GM12872 (cell line): Measurements from ENCODE around the gene CDK11B.

Experiments
- TF ChIP-seq, protein P1 (sequence below): IDR thresholded peaks from 3 replicates; pipeline ENCODE4 v1.5.1; 2011; ENCODE audit warnings: low read depth, mild to moderate bottlenecking, low read length, moderate library complexity; ENCODE audit not compliant: insufficient read depth

CDK11B gene

DNA sequence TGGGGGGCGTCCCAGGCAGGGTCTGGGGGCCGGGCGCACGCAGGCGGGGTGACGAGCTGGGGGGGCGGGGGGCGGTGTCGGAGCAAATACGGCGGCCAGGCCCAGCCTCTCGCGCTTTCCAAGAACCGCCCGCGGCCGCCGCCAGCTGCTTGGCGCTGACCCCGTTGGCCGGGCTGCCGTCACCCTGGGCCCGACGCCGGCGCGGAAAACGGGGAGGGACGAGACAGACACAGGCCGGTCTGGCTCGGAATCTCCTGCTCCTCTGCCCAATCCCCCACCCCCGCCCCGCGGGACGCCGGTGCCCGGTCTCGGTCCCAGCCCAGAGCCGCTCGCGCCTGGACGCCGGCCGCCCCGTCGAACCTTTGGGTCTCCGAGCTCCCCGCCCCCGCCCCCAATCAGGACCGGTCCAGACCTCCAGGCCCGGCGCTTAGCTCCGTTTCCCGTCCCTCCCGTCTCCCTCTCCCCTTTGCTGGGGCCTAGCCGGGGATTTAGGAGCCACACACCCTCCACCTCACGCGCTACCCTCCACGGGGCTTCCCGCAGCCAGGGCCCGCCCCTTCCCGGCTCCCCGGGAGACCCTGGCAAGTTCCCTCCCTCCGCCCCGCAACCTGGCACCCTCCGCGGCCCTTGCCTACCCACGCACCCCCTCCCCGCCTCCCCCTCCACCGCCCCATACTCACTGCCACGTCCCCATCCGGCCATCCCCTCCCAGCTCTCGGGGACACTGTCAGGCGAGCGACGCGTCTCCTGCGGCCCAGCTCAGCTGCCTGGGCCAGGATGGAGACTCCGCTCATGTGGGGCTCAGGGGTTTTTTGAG lies 27.6 kb downstream of the CDK11B start:
- TF ChIP-seq, protein P1, sequence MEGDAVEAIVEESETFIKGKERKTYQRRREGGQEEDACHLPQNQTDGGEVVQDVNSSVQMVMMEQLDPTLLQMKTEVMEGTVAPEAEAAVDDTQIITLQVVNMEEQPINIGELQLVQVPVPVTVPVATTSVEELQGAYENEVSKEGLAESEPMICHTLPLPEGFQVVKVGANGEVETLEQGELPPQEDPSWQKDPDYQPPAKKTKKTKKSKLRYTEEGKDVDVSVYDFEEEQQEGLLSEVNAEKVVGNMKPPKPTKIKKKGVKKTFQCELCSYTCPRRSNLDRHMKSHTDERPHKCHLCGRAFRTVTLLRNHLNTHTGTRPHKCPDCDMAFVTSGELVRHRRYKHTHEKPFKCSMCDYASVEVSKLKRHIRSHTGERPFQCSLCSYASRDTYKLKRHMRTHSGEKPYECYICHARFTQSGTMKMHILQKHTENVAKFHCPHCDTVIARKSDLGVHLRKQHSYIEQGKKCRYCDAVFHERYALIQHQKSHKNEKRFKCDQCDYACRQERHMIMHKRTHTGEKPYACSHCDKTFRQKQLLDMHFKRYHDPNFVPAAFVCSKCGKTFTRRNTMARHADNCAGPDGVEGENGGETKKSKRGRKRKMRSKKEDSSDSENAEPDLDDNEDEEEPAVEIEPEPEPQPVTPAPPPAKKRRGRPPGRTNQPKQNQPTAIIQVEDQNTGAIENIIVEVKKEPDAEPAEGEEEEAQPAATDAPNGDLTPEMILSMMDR: no peak

DNA sequence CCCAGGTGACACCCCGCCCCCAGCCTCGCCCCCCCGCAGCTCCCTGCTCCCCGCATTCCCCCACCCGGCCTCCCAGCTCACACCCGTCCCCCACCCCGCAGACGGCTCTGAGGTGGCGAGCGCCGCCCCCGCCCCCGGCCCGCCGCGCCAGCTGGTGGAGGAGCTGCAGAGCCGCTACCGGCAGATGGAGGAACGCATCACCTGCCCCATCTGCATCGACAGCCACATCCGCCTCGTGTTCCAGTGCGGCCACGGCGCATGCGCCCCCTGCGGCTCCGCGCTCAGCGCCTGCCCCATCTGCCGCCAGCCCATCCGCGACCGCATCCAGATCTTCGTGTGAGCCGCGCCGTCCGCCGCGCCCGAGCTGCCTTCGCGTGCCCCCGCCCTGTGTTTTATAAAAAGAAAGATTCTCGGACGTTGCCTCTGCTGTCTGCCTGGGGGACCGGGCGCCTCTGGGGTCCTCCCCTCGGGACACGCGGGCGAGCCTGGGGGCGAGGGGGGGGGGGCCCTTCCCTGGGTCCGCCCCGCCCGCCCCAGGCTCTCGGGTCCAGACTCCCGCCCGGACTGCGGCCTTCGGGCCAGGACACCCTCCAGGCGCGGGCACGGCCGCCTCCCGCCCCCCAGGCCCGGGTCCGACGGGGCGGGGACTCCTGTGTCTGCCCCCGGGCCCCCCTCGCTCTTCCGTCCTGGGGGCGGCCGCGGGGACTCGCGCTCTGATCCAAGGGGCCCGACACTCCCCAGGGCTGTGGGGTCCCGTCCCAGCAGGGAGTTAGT lies 28.4 kb downstream of the CDK11B start:
- TF ChIP-seq, protein P1: no peak

GRCh38 chr1:1629430-1630190 lies 29.2 kb downstream of the CDK11B start:
- TF ChIP-seq, protein P1: no peak

DNA sequence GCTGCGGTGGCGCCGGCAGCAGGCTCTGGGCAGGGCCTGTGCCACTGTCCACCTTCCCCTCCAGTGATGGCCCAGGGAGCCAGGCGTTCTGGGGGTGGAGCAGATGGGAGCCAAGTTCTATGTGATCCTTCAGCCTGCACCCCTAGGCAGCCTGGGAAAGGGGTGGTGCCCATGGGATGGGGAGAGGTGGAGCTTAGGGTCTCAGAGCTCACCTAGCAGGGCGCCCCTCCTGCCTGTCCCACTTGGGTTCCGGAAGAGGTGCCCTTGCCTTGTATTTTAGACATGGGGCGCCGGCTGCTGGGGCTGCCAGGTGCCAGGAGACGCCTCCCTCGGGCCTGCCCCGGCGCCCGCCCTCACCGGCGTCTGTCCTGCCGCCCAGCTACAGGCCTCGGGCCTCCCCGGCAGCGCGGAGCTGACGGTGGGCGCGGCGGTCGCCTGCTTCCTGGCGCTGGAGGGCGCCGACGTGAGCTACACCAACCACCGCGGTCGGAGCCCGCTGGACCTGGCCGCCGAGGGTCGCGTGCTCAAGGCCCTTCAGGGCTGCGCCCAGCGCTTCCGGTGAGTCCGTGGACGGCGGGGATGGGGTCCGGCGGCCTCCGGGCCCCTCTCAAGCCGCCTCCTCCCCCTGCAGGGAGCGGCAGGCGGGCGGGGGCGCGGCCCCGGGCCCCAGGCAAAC lies 29.9 kb downstream of the CDK11B start:
- TF ChIP-seq, protein P1: no peak

- TF ChIP-seq, protein P1: no peak
These were observed 30.7 kb downstream of the CDK11B start for GRCh38 chr1:1627829-1628753.

- TF ChIP-seq, protein P1: no peak
These were observed 31.5 kb downstream of the CDK11B start for GRCh38 chr1:1627261-1627828.
